ENCODE results near the gene SPPL3.

SPPL3 gene

DNA sequence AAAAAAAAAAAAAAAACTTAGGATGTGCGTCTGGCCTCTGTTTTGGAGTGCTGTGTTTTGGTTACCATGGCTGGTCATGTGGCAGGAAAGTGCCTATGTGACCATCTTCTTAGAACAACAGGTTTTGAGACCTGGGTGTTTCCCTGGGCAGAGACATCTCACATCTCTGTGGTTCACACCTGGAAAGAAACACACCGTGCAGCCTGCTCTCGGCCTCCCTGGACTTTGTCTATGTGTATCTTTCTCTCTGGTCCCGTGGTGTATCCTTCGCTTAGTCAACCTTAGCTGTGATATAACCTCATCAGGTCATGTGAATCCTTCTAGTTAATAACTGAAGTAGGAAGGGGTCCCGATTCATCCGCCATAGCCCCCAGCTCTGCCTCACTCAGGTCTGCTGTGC is 155.9 kb downstream of the SPPL3 start:
- no peak for DNase-seq (ENCODE audit: low read depth in 1 of 2, low spot score in 1 of 2)
- in situ Hi-C loops (cut with HindIII; ENCODE audit: low pct_unique_long_range_greater_than_20kb, low sequenced_read_pairs): no loop called here
- no peak for TF ChIP-seq JUND (IDR thresholded peaks at IDR 0.05; ENCODE audit: low read depth)

DNA sequence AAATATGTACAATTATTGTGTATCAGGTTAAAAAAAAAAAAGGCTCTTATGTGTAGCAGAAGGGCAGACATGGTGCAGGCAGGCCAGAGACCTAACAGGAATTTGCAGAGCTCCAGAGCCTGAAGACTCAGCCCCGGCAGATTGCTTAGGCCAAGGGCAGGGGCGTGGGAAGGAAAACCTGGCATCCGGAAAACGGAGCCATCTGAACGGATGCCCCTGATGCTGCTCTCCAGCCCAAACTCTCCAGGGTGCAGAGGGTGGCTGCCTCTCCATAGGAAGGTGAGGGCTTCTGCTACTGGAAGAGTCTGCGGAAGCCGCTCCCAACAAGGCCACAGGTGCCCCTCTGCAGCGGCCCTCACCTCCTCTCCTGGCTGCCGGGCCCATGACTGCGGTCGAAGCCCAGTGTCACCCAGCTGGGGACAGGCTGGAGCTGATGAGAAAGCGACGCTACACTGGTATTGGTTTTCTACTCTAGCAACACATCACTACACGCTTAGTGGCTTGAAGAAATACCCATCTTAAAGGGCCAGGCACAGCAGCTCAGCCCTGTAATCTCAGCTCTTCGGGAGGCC is 159.2 kb downstream of the SPPL3 start:
- in situ Hi-C loops (cut with HindIII; ENCODE audit: low pct_unique_long_range_greater_than_20kb, low sequenced_read_pairs): no loop called here
- TF ChIP-seq JUND (IDR thresholded peaks at IDR 0.05; ENCODE audit: low read depth): no peak
- DNase-seq (ENCODE audit: low read depth in 1 of 2, low spot score in 1 of 2): no peak

DNA sequence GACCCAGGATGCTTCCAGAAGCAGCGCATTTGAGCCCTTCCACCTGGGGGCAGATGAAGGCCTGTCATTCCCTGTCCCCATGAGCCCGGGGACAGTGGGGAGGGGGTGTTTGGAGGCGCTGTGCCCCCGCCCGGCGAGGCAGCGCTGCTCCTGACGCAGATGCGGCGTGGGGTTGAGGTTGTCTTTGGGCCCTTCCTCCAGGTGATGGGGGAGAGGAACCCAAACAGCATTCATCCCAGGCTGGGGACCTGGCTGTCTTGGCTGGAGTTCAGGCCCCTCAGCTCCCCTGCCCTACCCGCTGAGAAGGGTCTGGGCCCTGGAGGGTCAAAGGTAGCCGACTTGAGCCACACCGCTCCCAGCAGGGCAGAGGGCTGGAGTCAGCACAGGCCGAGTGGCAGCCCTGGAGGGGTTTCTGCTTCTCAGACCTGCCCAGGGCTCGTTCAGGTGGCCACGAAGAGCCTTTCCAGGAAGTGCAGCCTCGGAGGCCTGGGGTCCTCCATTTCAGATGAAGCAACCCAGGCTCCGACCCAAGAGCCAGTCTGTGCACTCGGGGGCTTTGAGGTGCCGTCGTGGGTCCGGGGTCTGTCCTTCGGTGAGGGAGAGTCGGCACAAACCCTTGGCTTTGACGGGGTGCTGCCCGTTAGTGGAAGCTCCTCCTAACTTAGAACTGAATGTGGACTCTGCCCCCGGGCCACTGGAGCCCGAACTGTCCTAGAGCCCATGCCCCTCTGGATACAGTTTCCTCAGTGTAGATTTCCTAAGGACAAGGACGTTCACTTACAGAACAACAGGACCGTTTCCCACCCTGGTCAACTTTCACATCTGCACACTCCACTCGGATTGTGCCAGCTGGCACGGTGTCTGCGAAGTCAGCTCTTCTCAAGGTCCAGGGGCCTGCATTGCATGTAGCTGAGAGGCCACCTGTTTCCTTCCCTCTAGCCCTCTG is 162.4 kb downstream of the SPPL3 start:
- DNase-seq (ENCODE audit: low read depth in 1 of 2, low spot score in 1 of 2): no peak
- in situ Hi-C loops (cut with HindIII; ENCODE audit: low pct_unique_long_range_greater_than_20kb, low sequenced_read_pairs): no loop called here
- no peak for TF ChIP-seq JUND (IDR thresholded peaks at IDR 0.05; ENCODE audit: low read depth)

DNA sequence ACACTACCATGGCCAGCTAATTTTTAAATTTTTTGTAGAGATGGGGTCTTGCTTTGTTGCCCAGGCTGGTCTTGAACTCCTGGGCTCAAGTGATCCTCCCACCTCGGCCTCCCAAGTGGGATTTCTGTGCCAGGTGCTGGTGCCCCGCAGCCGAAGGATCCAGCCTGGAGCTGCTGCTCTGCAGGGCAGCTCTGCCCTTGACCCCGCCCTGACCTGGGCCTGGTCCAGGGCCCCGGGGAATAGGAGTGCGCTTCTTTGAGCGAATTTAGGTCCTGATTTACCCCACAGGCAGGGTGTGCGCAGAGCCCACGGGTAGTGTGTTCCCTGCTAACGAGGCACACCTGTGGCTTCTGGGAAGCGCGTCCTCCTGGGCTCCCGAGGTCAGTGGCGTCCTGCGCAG is 163.3 kb downstream of the SPPL3 start:
- in situ Hi-C loops (cut with HindIII; ENCODE audit: low pct_unique_long_range_greater_than_20kb, low sequenced_read_pairs): no loop called here
- no peak for DNase-seq (ENCODE audit: low read depth in 1 of 2, low spot score in 1 of 2)
- no peak for TF ChIP-seq JUND (IDR thresholded peaks at IDR 0.05; ENCODE audit: low read depth)

DNA sequence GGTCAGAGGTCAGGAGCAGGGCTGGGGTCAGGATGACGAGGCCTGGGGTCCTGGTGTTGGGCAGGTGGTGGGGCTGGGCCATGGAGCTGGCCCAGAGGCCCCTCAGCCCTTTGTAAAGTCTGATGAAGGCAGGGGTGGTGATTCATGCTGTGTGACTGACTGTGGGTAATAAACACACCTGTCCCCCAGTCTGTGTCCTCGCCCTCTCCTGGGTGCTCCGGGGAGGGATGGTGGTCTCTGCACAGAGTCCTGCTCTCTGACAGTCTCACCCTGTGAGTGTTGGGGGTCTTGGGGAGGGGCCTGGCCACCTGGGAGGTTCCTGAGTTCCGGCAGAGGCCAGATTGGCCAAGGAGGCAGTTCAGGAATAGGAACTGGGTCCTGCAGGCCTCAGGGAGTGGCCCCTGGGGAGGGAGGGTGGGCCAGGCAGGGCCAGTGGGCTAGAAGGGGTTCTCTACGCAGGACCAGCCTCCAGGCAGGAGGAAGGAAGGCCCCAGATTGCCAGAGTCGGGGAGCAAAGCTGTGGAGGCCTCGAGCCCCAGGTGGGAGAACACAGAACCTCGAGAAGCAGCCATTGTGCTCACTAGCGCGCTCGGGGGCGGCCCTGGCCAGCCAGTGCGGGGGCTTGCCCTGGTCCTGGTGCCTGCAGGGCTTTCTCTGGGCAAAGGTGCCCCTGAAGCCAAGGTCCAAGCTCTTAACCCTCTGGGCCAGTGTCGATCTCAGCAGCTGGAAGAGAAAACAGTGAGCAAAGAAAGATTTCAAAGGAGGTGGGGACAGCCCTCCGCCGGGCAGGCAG is 164.1 kb downstream of the SPPL3 start:
- in situ Hi-C loops (cut with HindIII; ENCODE audit: low pct_unique_long_range_greater_than_20kb, low sequenced_read_pairs): no loop called here
- TF ChIP-seq JUND (IDR thresholded peaks at IDR 0.05; ENCODE audit: low read depth): no peak
- no peak for DNase-seq (ENCODE audit: low read depth in 1 of 2, low spot score in 1 of 2)

DNA sequence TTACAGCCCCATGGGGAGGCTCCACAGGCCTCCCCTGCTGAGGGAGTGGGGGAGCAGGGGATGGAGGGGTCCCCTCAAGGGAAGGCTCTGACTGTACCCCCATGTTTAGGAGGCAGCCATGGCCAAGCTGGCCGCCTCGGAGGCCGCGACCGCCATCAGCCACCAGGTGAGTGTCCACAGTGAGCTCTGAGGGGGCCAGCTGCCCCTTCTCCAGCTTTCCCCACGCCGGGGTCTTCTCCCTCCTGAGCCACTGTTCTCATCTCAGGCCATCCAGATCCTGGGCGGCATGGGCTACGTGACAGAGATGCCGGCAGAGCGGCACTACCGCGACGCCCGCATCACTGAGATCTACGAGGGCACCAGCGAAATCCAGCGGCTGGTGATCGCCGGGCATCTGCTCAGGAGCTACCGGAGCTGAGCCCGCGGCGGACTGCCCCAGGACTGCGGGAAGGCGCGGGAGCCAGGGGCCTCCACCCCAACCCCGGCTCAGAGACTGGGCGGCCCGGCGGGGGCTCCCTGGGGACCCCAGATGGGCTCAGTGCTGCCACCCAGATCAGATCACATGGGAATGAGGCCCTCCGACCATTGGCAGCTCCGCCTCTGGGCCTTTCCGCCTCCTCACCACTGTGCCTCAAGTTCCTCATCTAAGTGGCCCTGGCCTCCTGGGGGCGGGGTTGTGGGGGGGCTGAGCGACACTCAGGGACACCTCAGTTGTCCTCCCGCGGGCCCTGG is 165.0 kb downstream of the SPPL3 start:
- in situ Hi-C loops (cut with HindIII; ENCODE audit: low pct_unique_long_range_greater_than_20kb, low sequenced_read_pairs): no loop called here
- TF ChIP-seq JUND (IDR thresholded peaks at IDR 0.05; ENCODE audit: low read depth): no peak
- no peak for DNase-seq (ENCODE audit: low read depth in 1 of 2, low spot score in 1 of 2)

DNA sequence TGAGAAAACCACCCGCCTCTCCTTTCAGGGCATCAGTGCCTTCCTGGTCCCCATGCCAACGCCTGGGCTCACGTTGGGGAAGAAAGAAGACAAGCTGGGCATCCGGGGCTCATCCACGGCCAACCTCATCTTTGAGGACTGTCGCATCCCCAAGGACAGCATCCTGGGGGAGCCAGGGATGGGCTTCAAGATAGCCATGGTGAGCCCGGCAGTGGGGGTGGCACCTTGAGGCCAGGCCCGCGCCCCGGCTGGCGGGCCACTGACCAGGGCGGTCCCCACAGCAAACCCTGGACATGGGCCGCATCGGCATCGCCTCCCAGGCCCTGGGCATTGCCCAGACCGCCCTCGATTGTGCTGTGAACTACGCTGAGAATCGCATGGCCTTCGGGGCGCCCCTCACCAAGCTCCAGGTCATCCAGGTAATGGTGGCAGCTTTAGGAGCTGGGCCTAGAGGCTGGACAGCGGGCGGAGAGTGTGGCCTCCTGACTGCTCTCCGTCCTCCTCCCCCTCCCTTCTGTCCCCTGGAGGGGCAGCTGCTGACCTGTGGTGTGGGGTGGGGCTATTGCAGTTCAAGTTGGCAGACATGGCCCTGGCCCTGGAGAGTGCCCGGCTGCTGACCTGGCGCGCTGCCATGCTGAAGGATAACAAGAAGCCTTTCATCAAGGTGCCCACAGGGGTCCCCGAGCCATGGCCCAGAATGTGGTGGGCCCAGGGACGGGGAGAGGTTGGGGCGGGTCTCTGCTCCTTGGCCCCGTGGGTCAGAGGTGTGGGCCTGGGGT is 165.7 kb downstream of the SPPL3 start:
- DNase-seq (ENCODE audit: low read depth in 1 of 2, low spot score in 1 of 2): no peak
- in situ Hi-C loops (cut with HindIII; ENCODE audit: low pct_unique_long_range_greater_than_20kb, low sequenced_read_pairs): no loop called here
- no peak for TF ChIP-seq JUND (IDR thresholded peaks at IDR 0.05; ENCODE audit: low read depth)

DNA sequence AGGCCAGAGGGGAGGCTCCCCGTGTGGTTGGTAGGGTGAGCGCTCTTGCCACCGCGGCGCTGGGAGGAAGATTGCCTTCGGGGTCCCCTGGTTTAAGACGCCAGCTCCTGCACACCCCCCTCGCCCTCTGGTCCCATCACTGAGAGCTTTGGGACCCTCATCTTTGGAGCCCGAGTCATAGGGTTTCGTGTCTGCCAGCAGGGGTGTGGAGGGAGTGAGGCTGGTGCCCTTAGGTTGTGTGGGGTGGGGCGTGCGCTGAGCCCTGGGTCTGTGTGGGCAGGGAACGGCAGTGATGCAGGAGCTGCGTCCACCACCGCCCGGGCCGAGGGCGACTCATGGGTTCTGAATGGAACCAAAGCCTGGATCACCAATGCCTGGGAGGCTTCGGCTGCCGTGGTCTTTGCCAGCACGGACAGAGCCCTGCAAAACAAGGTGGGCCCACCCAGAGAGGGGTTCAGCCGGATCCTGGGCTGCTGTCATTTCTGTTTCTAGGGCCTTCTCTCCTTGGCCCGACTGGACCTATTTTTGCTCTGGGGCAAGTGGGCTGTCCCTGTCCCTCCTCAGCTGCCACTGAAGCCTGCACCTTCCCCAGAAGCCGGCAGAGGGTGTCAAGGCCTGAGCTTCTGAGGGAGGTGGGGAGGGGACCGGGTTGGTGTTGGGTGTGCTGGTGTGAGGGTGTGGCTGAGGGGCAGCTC is 166.5 kb downstream of the SPPL3 start:
- no peak for TF ChIP-seq JUND (IDR thresholded peaks at IDR 0.05; ENCODE audit: low read depth)
- in situ Hi-C loops (cut with HindIII; ENCODE audit: low pct_unique_long_range_greater_than_20kb, low sequenced_read_pairs): no loop called here
- DNase-seq (ENCODE audit: low read depth in 1 of 2, low spot score in 1 of 2): no peak

DNA sequence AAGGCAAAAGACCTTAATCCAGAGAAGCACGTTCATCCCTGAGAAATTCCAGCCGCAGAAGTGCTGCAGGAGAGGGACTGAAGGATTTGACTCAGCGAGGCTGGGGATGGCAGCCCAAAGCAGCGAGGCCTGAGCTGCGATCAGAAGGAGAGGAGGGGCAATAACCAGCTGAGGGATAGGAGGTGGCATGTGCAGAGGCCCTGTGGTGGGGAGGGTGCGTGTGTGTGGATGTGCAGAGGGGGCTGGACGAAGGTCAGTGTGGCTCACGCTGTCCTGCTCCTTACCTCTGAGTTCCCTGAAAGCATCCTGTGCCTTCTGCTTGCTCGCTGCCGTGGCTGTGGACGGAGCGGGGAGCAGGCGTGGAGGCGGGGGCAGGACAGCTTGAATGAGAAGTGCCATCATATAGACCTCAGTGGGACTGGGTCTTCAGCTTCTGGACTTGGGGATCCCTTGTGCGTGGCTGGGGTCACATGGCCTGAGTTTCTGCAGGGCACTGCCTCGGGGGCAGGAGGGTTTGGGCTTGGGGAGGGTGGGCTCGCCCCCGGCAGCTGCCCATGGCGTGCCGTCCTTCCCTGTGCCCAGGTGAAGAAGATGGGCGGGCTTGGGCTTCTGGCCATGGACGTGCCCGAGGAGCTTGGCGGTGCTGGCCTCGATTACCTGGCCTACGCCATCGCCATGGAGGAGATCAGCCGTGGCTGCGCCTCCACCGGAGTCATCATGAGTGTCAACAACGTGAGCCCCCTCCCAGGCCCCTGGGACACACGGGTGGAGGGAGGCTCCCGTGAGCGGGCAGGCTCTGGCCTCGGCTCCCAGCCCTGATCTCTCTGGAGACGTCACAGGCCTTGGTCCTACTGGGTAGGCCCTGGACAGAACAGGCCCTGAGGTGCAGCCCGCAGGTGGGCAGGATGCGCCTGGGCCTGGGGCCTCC is 167.5 kb downstream of the SPPL3 start:
- no peak for TF ChIP-seq JUND (IDR thresholded peaks at IDR 0.05; ENCODE audit: low read depth)
- in situ Hi-C loops (cut with HindIII; ENCODE audit: low pct_unique_long_range_greater_than_20kb, low sequenced_read_pairs): no loop called here
- no peak for DNase-seq (ENCODE audit: low read depth in 1 of 2, low spot score in 1 of 2)

DNA sequence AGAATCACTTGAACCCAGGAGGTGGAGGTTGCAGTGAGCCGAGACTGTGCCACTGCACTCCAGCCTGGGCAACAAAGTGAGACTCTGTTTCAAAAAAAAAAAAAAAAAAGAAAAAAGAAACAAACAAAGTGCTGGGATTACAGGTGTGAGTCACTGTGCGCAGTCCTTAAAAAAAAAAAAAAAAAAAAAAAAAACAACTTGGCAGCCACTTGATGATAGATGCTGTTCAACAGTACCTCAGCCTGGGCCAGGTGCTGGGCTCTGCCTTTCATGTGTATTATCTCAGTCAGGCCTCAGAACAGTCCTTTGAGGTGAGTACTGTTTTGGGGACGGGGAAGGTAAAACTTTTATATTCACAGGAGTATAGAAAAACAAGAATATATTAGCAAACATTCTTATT is 169.0 kb downstream of the SPPL3 start:
- no peak for TF ChIP-seq JUND (IDR thresholded peaks at IDR 0.05; ENCODE audit: low read depth)
- no peak for DNase-seq (ENCODE audit: low read depth in 1 of 2, low spot score in 1 of 2)
- in situ Hi-C loops (cut with HindIII; ENCODE audit: low pct_unique_long_range_greater_than_20kb, low sequenced_read_pairs): no loop called here
